GM21723 (cell line): ENCODE data around the gene KCNQ5.

Experiments
- ATAC-seq: cut with Tn5 transposase; IDR thresholded peaks from one replicate; pipeline ENCODE4 v1.9.1; 2021; ENCODE audit warnings: mild to moderate bottlenecking, moderate library complexity; ENCODE audit not compliant: unreplicated experiment

KCNQ5 gene

GRCh38 chr6:73042892-73043291 lies 421.0 kb downstream of the KCNQ5 start:
- ATAC-seq = no peak

GRCh38 chr6:73043446-73043845 lies 421.6 kb downstream of the KCNQ5 start:
- no peak for ATAC-seq

GRCh38 chr6:73045609-73046008 lies 423.7 kb downstream of the KCNQ5 start:
- ATAC-seq = no peak

- ATAC-seq = no peak
Observed at GRCh38 chr6:73047801-73048200, 425.9 kb downstream of the KCNQ5 start.

- no peak for ATAC-seq
Observed at GRCh38 chr6:73049971-73050594, 428.2 kb downstream of the KCNQ5 start.

GRCh38 chr6:73050706-73051105 lies 428.8 kb downstream of the KCNQ5 start:
- no peak for ATAC-seq

- ATAC-seq = no peak
Observed at GRCh38 chr6:73051147-73051546, 429.3 kb downstream of the KCNQ5 start.

- no peak for ATAC-seq
Observed at GRCh38 chr6:73054958-73055357, 433.1 kb downstream of the KCNQ5 start.

- ATAC-seq = no peak
Observed at GRCh38 chr6:73058736-73059135, 436.9 kb downstream of the KCNQ5 start.

- ATAC-seq = no peak
Observed at GRCh38 chr6:73062130-73062529, 440.3 kb downstream of the KCNQ5 start.

GRCh38 chr6:73062837-73063236 lies 441.0 kb downstream of the KCNQ5 start:
- no peak for ATAC-seq

- no peak for ATAC-seq
Observed at GRCh38 chr6:73064266-73064665, 442.4 kb downstream of the KCNQ5 start.

GRCh38 chr6:73073238-73073637 lies 451.4 kb downstream of the KCNQ5 start:
- no peak for ATAC-seq

GRCh38 chr6:73074175-73074574 lies 452.3 kb downstream of the KCNQ5 start:
- no peak for ATAC-seq

- ATAC-seq = no peak
Observed at GRCh38 chr6:73076211-73076954, 454.5 kb downstream of the KCNQ5 start.

GRCh38 chr6:73078333-73078862 lies 456.5 kb downstream of the KCNQ5 start:
- no peak for ATAC-seq

- ATAC-seq = no peak
Observed at GRCh38 chr6:73078908-73079610, 457.2 kb downstream of the KCNQ5 start.

GRCh38 chr6:73079611-73079955 lies 457.7 kb downstream of the KCNQ5 start:
- ATAC-seq = no peak

- peak; percentile 72 for ATAC-seq
Observed at GRCh38 chr6:73079978-73080377, 458.1 kb downstream of the KCNQ5 start.

GRCh38 chr6:73081955-73082354 lies 460.1 kb downstream of the KCNQ5 start:
- no peak for ATAC-seq

GRCh38 chr6:73083886-73084285 lies 462.0 kb downstream of the KCNQ5 start:
- no peak for ATAC-seq

- no peak for ATAC-seq
Observed at GRCh38 chr6:73085443-73085871, 463.6 kb downstream of the KCNQ5 start.
